Cardiac fibroblast (primary cell): ENCODE results near the gene BACE2.
A peak's percentile ranks its signal among the peaks of the same experiment; 100 is the strongest.
"Not testable (repeated sequence)": the region's sequence is repeated elsewhere in the genome, so short reads cannot be mapped to it uniquely, and the experiment has no call there.

Experiments
- DNase-seq, 2 donors: peaks; one replicate each; pipeline versions ENCODE4 v3.0.0 to v3.0.0-alpha.2; 2010; ENCODE audit warnings: low read depth in 2 of 2
- H3K4me3 ChIP-seq, 2 donors: replicated peaks in 1 of 2; 1 replicate in 1 of 2; 2 replicates in 1 of 2; pipeline ENCODE4 v1.5.1; 2011; ENCODE audit warnings: low read depth in 2 of 2, low read length in 2 of 2, mild to moderate bottlenecking in 2 of 2, moderate library complexity in 1 of 2
- TF ChIP-seq, protein P1 (sequence below): IDR thresholded peaks from one replicate; pipeline ENCODE4 v1.5.1; 2011; ENCODE audit warnings: low read depth, mild to moderate bottlenecking, low read length, inconsistent platforms

Gene BACE2

DNA sequence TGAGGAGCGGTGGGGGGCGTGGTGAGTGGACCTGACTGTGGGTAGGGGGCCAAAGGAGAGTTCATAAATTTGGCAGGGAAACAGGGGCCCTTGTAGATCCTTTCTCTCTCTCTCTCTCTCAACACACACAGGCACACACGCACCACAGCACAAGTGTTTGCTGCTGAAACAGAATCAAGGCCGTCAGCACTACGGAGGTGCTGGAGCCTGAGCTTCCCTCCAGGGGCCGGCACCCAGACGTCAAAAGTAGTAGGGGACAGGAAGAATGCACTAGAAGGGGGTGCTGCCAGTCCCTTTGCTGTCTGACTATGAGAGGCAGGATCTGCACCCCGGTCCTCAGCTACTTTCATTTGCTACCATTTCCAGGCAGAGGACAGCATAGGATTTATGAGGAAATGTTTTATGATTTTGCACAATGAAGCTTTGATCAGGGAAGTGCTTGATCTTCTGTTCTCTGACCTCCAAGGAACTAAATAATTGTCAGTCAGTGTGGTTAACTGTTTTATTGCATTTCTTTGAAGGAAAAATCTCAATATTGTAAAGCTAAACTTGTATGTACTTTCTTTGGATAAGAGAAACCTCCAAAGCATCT, 74.4 kb downstream of the BACE2 start:
- TF ChIP-seq, protein P1, sequence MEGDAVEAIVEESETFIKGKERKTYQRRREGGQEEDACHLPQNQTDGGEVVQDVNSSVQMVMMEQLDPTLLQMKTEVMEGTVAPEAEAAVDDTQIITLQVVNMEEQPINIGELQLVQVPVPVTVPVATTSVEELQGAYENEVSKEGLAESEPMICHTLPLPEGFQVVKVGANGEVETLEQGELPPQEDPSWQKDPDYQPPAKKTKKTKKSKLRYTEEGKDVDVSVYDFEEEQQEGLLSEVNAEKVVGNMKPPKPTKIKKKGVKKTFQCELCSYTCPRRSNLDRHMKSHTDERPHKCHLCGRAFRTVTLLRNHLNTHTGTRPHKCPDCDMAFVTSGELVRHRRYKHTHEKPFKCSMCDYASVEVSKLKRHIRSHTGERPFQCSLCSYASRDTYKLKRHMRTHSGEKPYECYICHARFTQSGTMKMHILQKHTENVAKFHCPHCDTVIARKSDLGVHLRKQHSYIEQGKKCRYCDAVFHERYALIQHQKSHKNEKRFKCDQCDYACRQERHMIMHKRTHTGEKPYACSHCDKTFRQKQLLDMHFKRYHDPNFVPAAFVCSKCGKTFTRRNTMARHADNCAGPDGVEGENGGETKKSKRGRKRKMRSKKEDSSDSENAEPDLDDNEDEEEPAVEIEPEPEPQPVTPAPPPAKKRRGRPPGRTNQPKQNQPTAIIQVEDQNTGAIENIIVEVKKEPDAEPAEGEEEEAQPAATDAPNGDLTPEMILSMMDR: no peak
- no peak for DNase-seq
- H3K4me3 ChIP-seq: no peak overlapping the region

DNA sequence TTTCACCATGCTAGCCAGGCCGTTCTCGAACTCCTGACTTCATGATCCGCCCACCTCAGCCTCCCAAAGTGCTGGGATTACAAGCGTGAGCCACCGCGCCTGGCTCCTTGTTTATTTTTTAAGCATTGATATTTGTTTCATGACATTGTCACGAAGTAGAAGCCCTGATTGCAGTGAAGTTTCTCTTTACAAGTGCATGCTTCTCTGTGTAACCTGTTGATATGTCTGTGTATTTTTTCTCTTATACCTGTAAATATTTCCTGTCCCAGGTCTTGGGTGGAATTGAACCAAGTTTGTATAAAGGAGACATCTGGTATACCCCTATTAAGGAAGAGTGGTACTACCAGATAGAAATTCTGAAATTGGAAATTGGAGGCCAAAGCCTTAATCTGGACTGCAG, 75.1 kb downstream of the BACE2 start:
- DNase-seq: no peak
- H3K4me3 ChIP-seq: no peak overlapping the region
- TF ChIP-seq, protein P1: no peak

DNA sequence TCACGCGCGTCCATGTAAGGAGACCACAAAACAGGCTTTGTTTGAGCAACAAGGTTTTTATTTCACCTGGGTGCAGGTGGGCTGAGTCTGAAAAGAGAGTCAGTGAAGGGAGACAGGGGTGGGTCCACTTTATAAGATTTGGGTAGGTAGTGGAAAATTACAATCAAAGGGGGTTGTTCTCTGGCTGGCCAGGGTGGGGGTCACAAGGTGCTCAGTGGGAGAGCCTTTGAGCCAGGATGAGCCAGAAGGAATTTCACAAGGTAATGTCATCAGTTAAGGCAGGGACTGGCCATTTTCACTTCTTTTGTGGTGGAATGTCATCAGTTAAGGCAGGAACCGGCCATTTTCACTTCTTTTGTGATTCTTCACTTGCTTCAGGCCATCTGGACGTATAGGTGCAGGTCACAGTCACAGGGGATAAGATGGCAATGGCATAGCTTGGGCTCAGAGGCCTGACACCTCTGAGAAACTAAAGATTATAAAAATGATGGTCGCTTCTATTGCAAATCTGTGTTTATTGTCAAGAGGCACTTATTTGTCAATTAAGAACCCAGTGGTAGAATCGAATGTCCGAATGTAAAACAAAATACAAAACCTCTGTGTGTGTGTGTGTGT, 76.4 kb downstream of the BACE2 start:
- H3K4me3 ChIP-seq, DNase-seq: not testable (repeated sequence)

DNA sequence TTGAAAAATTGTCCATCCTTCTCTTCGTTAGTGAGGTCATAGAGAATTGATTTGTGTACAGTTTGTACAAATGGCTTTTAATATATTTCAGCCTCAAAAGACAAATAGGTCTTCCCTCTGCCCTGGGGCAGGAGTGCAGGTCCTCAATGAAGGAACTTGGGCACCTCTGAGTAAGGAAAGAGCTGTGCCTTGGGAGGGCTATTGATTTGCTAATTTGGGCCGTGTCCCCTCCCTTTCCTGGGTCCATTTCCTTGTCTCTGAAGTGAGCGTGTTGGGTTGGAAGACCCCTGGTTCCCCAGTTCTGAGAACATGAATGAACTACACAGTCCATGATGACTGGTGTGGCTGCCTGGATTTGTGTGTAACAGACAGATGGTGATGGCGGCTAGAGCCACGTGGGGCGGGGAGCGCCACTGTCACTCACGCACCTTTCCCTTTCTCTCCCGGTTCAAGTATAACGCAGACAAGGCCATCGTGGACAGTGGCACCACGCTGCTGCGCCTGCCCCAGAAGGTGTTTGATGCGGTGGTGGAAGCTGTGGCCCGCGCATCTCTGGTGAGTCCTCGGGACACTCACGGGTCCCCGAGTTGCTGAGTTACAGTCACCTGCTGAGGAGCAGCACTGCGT, 77.7 kb downstream of the BACE2 start:
- TF ChIP-seq, protein P1: no peak
- H3K4me3 ChIP-seq: no peak overlapping the region
- DNase-seq: no peak

DNA sequence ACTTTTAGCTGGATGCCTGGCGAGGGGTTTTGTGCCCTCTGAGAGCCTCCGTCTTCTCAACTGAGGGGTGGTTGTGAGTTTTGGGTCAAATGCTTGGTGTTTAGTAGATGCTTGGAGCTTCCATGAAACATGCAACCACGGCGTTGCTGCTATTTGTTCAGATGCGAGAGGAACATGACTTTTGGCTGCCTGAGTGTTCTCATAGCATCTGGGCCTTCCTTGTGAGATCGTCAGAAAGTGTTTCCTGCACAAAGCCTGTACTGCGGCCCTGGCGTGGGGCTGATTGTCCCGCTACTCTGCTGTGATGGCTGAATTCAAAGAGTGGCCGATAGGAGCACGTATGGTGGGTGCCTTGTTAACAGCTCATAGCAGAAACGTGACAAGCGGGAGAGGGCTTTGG, 78.8 kb downstream of the BACE2 start:
- no peak for DNase-seq
- TF ChIP-seq, protein P1: no peak
- no peak overlapping the region for H3K4me3 ChIP-seq

DNA sequence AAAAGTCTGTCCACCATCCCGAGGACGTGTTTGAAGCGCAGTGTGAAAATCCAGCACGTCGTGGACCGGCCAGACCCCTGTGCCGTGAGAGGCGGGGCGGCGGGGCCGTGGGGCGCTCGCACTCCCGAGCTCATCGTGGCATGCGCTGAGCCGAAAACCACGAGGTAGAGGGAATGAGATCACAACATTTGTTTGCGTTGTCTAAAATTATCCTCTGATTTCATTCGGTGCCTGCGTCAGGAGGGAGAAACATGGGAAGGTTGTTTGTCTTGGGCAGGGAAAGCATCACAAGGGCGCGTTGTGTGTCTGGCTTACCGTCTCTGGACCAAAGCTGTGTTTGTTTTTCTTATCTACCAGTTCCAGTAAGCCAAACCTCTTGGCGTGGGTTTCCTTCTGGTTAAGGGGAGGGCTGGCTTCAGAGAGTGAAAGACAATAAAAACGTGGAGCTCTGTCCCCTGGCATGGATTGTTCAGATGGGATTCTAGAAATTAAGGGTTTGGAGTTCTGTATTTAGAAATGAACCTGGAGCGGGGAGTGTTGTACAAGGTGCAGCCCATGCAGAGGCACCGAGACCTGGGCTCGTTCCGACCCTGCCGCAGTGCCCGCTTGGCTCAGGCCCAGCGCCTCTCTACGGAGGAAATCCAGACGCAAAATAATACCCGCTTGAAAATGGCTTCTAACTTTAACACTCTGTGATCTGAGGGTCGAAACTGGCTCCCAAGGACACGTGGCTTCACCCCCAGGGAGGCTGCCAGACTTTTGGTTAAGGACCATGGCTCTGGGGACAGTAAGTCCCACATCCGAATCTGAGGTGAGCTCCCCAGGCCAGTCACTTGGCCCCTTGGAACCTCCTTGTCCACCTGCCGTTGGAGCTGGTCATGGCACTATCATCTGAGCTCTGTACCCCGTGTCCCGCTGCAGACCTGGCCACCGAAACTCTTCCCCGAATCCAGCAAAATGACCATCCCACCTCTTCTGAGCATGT, 79.9 kb downstream of the BACE2 start:
- peak; percentile 55 to 82 for DNase-seq
- TF ChIP-seq, protein P1: no peak
- H3K4me3 ChIP-seq: no peak overlapping the region

DNA sequence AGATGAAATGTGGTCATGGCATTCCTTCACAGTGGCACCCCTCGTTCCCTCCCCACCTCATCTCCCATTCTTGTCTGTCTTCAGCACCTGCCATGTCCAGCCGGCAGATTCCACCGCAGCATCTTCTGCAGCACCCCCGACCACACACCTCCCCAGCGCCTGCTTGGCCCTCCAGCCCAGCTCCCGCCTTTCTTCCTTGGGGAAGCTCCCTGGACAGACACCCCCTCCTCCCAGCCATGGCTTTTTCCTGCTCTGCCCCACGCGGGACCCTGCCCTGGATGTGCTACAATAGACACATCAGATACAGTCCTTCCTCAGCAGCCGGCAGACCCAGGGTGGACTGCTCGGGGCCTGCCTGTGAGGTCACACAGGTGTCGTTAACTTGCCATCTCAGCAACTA, 81.5 kb downstream of the BACE2 start:
- DNase-seq: no peak
- H3K4me3 ChIP-seq: no peak overlapping the region
- TF ChIP-seq, protein P1: no peak
